Muscle layer of colon (tissue), 2 donors: ENCODE measurements around the gene BPIFB6.

Source experiments
- H3K27ac ChIP-seq: one replicate; pipeline ENCODE4 v1.7.0; 2013; ENCODE audit warnings: low read depth, mild to moderate bottlenecking, low read length, moderate library complexity
- H3K27me3 ChIP-seq, 2 donors: one replicate each; pipeline ENCODE4 v1.7.0; 2013; ENCODE audit warnings: low read length in 2 of 2, mild to moderate bottlenecking in 2 of 2; ENCODE audit not compliant: insufficient read depth in 2 of 2, control insufficient read depth in 1 of 2
- H3K36me3 ChIP-seq: one replicate; pipeline ENCODE4 v1.7.0; 2013; ENCODE audit warnings: mild to moderate bottlenecking, low read length; ENCODE audit not compliant: insufficient read depth
- H3K4me1 ChIP-seq: one replicate; pipeline ENCODE4 v1.7.0; 2013; ENCODE audit warnings: mild to moderate bottlenecking, low read length; ENCODE audit not compliant: insufficient read depth
- H3K4me3 ChIP-seq, 2 donors: one replicate each; pipeline ENCODE4 v1.7.0; 2013; ENCODE audit warnings: low read length in 2 of 2, low read depth in 1 of 2, mild to moderate bottlenecking in 1 of 2, moderate library complexity in 1 of 2
- H3K9ac ChIP-seq: one replicate; pipeline ENCODE4 v1.7.0; 2013; ENCODE audit warnings: low read length
- H3K9me3 ChIP-seq: one replicate; pipeline ENCODE4 v1.7.0; 2013; ENCODE audit warnings: mild to moderate bottlenecking, low read length
- donor health status: abdominal sarcoma.
- donor health status: Adenocarcinoma of cecum.

Gene BPIFB6

DNA sequence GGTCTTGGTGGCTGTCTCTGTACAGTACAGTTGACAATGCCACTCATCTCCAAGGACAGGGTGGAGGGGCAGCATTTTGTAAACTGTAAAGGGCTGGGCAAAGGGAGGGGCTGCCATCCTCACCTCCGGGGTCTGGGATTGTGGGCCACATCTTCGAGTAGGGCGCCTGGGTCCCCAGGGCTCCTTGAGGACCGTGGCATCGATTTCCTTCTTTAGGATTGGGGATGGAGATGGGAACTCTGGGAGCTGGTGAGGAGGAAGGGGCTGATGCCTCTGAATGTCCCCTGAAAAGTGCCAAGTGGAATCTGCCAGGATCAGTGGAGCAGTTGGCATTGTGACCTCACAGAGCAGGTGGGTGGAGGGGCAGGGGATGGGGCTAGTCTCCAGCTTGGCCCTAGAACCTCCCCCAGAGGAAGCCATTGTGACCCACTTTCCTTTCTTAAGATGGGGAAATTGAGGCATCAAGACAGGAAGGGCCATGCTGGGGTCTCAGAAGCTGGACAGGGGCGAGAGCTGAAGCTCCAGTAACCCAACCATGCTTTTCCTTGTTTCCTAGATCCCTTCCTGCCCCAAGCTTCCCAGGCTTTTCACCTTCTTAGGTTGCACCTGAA lies 27.2 kb upstream of the BPIFB6 start, which contains the start of gene SUN5:
SUN5 (minus strand) TSS at position 293 of the 611 bp plus-strand sequence; CDS start at position 200, 93 bp downstream.
- no peaks in the 10 kb centered on the region for H3K36me3 ChIP-seq
- no peaks in the 10 kb centered on the region for H3K9me3 ChIP-seq
- H3K9ac ChIP-seq, result no peak within 1 kb of the TSS
- no peaks in the 10 kb centered on the region for H3K4me1 ChIP-seq
- no peak within 1 kb of the TSS for H3K27ac ChIP-seq
- H3K27me3 ChIP-seq, result no peaks in the 10 kb centered on the region
- H3K4me3 ChIP-seq, result no peak within 1 kb of the TSS

GRCh38 chr20:33005132-33005566 lies 26.3 kb upstream of the BPIFB6 start:
- no peak overlapping the region for H3K9ac ChIP-seq
- no peak overlapping the region for H3K27ac ChIP-seq
- no peaks in the 10 kb centered on the region for H3K36me3 ChIP-seq
- no peak overlapping the region for H3K4me3 ChIP-seq
- no peaks in the 10 kb centered on the region for H3K9me3 ChIP-seq
- no peaks in the 10 kb centered on the region for H3K27me3 ChIP-seq
- no peaks in the 10 kb centered on the region for H3K4me1 ChIP-seq

GRCh38 chr20:33005908-33006775 lies 25.3 kb upstream of the BPIFB6 start:
- Histone ChIP-seq H3K27me3 (no peaks in the 10 kb centered on the region), H3K27ac (no peak overlapping the region), H3K9me3 (no peaks in the 10 kb centered on the region), H3K4me3 (no peak overlapping the region), H3K9ac (no peak overlapping the region), H3K36me3 (no peaks in the 10 kb centered on the region), H3K4me1 (no peaks in the 10 kb centered on the region)

GRCh38 chr20:33006776-33007375 lies 24.6 kb upstream of the BPIFB6 start:
- no peak overlapping the region for H3K27ac ChIP-seq
- H3K9me3 ChIP-seq, result no peaks in the 10 kb centered on the region
- H3K36me3 ChIP-seq, result no peaks in the 10 kb centered on the region
- no peak overlapping the region for H3K4me3 ChIP-seq
- no peaks in the 10 kb centered on the region for H3K27me3 ChIP-seq
- no peaks in the 10 kb centered on the region for H3K4me1 ChIP-seq
- no peak overlapping the region for H3K9ac ChIP-seq

- no peaks in the 10 kb centered on the region for H3K36me3 ChIP-seq
- H3K4me3 ChIP-seq, result no peak within 1 kb of the TSS
- H3K9ac ChIP-seq, result no peak within 1 kb of the TSS
Measured at GRCh38 chr20:33007376-33008335, 23.8 kb upstream of the BPIFB6 start, which contains the start of gene BPIFB2. BPIFB2 (plus strand) TSS chr20:33007704; CDS start chr20:33008575, 871 bp downstream.

DNA sequence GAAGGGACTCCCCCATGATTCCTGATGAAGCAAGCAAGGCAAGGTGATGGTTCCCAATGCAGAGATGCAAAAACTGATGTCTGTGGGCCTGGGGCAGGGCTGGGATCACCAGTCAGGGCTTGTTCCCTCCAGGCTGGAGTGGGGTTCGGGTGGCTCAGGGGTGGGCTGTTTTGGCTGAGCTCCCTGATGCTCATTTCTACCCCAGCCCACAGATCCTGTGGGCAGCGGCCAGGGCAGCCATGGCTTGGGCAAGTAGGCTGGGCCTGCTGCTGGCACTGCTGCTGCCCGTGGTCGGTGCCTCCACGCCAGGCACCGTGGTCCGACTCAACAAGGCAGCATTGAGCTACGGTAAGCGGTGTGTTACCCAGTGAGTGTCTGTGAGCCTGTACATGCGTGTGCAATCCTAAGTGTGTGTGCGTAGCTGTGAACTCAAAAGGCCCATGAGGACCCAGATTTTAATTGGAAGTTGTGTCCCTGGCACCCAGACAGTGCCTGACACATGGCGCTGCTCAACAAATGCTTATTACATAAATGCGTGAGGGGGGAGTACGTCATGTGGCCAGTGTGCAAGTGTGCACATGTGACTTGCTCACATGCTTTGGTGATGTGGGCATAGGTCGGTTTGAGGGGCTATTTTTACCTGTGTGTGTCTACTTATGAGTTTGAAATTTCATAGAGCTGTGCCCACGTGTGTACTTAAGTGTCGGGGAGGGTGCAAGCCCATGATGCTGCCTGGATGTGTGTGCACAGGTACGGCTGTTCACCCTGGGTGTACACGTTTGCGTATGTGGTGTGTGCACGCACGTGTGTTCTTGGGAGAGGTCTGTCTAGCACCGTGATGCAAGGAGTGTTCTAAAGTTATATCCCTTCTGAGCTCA lies 22.9 kb upstream of the BPIFB6 start:
- Histone ChIP-seq H3K9ac (no peak overlapping the region), H3K27ac (no peak overlapping the region), H3K4me1 (no peaks in the 10 kb centered on the region), H3K27me3 (no peaks in the 10 kb centered on the region), H3K36me3 (no peaks in the 10 kb centered on the region), H3K4me3 (no peak overlapping the region), H3K9me3 (no peaks in the 10 kb centered on the region)

More at GRCh38 chr20:33007376-33008335, 23.8 kb upstream of the BPIFB6 start, which contains the start of gene BPIFB2:
- Histone ChIP-seq H3K27me3 (no peaks in the 10 kb centered on the region), H3K9me3 (no peaks in the 10 kb centered on the region), H3K4me1 (no peaks in the 10 kb centered on the region), H3K27ac (no peak within 1 kb of the TSS)

DNA sequence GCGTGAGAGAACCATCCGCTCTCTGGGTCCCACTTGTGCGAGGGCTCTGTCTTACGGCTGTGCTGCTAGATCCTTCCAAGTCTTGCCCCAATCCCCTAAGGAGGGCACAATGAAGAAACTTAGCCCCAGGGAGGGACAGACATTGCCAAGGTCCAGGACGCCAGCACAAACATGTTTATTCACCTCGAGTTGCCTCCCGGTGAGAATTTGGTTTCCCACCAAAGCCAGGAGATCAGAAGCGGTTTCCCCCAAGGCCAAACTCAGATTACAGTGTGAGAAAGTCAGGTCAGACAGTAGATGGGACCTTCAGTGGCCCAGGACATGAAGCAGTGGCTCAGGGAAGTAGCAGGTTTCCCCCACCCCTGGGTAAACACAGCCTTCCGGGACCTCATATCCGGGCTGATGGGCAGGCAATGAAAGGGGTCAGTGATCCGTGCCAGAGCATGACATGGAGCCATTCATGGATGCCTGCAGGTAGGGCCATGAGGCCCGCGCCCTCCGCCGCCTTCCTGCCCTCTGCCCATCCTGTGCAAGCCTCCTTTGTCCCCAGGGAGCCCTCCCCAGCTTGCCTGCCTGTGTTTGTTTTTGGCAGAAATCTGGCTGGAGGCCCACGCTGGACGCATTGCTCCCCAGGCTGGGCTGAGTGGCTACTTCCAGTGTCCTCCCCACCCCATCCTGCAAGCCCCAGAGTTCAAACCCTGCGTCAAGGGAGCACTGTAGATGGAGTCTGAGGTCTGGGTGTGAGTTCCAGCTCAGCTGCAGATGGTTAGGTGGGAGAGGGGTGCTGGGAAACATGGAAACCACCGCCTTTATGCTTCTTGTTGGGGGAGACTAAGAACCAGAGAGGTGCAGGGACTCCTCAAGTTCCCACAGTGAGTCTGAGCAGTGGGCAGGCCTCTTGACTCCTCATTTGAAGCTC lies 22.0 kb upstream of the BPIFB6 start:
- Histone ChIP-seq H3K36me3 (no peaks in the 10 kb centered on the region), H3K27me3 (no peaks in the 10 kb centered on the region), H3K4me3 (no peak overlapping the region), H3K9me3 (no peaks in the 10 kb centered on the region), H3K9ac (no peak overlapping the region), H3K27ac (no peak overlapping the region), H3K4me1 (no peaks in the 10 kb centered on the region)

- H3K4me3 ChIP-seq, result no peak overlapping the region
- H3K9me3 ChIP-seq, result no peaks in the 10 kb centered on the region
- no peaks in the 10 kb centered on the region for H3K36me3 ChIP-seq
- no peak overlapping the region for H3K27ac ChIP-seq
- H3K9ac ChIP-seq, result no peak overlapping the region
- H3K27me3 ChIP-seq, result no peaks in the 10 kb centered on the region
- H3K4me1 ChIP-seq, result no peaks in the 10 kb centered on the region
Measured at GRCh38 chr20:33010133-33010504, 21.3 kb upstream of the BPIFB6 start.

- Histone ChIP-seq H3K4me3 (no peak overlapping the region), H3K9me3 (no peaks in the 10 kb centered on the region), H3K4me1 (no peaks in the 10 kb centered on the region), H3K9ac (no peak overlapping the region), H3K27ac (no peak overlapping the region), H3K27me3 (no peaks in the 10 kb centered on the region), H3K36me3 (no peaks in the 10 kb centered on the region)
Measured at GRCh38 chr20:33010674-33011449, 20.6 kb upstream of the BPIFB6 start.
